ENCODE results near the gene IQSEC2.

The IQSEC2 gene

GRCh38 chrX:53244610-53245009 lies 36.8 kb downstream of the IQSEC2 start:
- DNase-seq (ENCODE audit: low read depth, low spot score) = no peak

- DNase-seq (ENCODE audit: low read depth, low spot score) = no peak
Observed at GRCh38 chrX:53242310-53242709, 39.1 kb downstream of the IQSEC2 start.

GRCh38 chrX:53241558-53241957 lies 39.8 kb downstream of the IQSEC2 start:
- no peak for DNase-seq (ENCODE audit: low read depth, low spot score)

- DNase-seq (ENCODE audit: low read depth, low spot score) = no peak
Observed at GRCh38 chrX:53239474-53239873, 41.9 kb downstream of the IQSEC2 start.

GRCh38 chrX:53237056-53237455 lies 44.3 kb downstream of the IQSEC2 start:
- no peak for DNase-seq (ENCODE audit: low read depth, low spot score)

GRCh38 chrX:53236025-53236679 lies 45.2 kb downstream of the IQSEC2 start:
- DNase-seq (ENCODE audit: low read depth, low spot score) = no peak

- DNase-seq (ENCODE audit: low read depth, low spot score) = no peak
Observed at GRCh38 chrX:53235566-53235965, 45.8 kb downstream of the IQSEC2 start.

- no peak for DNase-seq (ENCODE audit: low read depth, low spot score)
Observed at GRCh38 chrX:53234484-53234883, 46.9 kb downstream of the IQSEC2 start.

- DNase-seq (ENCODE audit: low read depth, low spot score) = no peak
Observed at GRCh38 chrX:53233536-53233935, 47.8 kb downstream of the IQSEC2 start.

GRCh38 chrX:53230116-53230515 lies 51.3 kb downstream of the IQSEC2 start:
- no peak for DNase-seq (ENCODE audit: low read depth, low spot score)

- no peak for DNase-seq (ENCODE audit: low read depth, low spot score)
Observed at GRCh38 chrX:53227224-53227765, 54.1 kb downstream of the IQSEC2 start.

- DNase-seq (ENCODE audit: low read depth, low spot score) = peak; percentile 74
Observed at GRCh38 chrX:53224860-53225797, 56.3 kb downstream of the IQSEC2 start, which contains the start of gene KDM5C. Gene KDM5C (minus strand): TSS chrX:53225207. CDS start chrX:53224889, 318 bp downstream.

GRCh38 chrX:53223955-53224859 lies 57.2 kb downstream of the IQSEC2 start:
- no peak for DNase-seq (ENCODE audit: low read depth, low spot score)

GRCh38 chrX:53223068-53223693 lies 58.2 kb downstream of the IQSEC2 start:
- DNase-seq (ENCODE audit: low read depth, low spot score) = no peak

Data from brain pericyte (primary cell).